HG03097 (cell line): ENCODE results near the gene SF3B3.
A peak's percentile ranks its signal among the peaks of the same experiment; 100 is the strongest.

Experiments used
- ATAC-seq: cut with Tn5 transposase; IDR thresholded peaks from one replicate; pipeline ENCODE4 v1.9.1; 2021; ENCODE audit not compliant: unreplicated experiment, low FRiP score

SF3B3 gene

GRCh38 chr16:70523743-70524398 lies at the start of gene SF3B3:
TSS of gene SF3B3 (plus strand) at chr16:70523816. CDS start at chr16:70526657, 2,841 bp downstream.
- peak; percentile 51 for ATAC-seq

DNA sequence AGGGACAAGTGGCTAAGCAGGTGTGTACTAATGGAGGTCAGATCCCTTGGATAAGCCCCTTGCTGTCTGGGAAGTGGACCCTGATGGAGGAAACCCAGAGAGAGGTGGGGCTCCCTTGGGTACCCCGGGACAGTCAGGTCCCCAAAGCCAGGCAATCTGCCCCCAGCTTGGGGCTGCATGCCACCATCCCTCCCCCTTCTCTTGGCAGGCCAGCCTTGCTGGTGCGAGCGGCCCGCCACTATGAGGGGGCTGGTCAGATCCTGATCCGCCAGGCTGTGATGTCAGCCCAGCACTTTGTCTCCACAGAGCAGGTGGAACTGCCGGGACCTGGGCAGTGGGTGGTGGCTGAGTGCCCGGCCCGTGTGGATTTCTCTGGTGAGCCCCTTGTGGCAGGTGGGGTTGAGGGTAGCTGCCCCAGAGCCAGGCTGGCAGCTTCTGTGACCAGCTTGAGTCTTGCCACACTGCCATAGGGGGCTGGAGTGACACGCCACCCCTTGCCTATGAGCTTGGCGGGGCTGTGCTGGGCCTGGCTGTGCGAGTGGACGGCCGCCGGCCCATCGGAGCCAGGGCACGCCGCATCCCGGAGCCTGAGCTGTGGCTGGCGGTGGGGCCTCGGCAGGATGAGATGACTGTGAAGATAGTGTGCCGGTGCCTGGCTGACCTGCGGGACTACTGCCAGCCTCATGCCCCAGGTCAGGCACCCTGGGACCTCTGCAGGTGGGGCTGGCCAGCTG lies 49.1 kb upstream of the SF3B3 start:
- no peak for ATAC-seq

GRCh38 chr16:70475054-70475871 lies 48.4 kb upstream of the SF3B3 start:
- no peak for ATAC-seq

GRCh38 chr16:70476272-70477020 lies 47.2 kb upstream of the SF3B3 start:
- ATAC-seq, result peak; percentile 76

DNA sequence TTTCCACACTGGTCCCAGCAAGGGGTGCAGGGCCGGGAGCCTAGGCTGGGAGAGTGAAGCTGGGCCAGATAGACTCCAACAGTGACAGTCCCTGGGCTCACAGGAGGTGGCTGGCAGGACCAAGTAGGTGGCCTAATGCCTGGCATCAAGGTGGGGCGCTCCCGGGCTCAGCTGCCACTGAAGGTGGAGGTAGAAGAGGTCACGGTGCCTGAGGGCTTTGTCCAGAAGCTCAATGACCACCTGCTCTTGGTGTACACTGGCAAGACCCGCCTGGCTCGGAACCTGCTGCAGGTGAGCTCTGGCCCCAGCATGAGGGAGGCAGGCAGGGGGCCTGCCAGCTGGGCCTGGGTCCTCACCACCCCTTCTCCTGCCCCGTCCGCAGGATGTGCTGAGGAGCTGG lies 45.4 kb upstream of the SF3B3 start:
- no peak for ATAC-seq

- ATAC-seq, result no peak
Observed at GRCh38 chr16:70478912-70479341, 44.7 kb upstream of the SF3B3 start.

DNA sequence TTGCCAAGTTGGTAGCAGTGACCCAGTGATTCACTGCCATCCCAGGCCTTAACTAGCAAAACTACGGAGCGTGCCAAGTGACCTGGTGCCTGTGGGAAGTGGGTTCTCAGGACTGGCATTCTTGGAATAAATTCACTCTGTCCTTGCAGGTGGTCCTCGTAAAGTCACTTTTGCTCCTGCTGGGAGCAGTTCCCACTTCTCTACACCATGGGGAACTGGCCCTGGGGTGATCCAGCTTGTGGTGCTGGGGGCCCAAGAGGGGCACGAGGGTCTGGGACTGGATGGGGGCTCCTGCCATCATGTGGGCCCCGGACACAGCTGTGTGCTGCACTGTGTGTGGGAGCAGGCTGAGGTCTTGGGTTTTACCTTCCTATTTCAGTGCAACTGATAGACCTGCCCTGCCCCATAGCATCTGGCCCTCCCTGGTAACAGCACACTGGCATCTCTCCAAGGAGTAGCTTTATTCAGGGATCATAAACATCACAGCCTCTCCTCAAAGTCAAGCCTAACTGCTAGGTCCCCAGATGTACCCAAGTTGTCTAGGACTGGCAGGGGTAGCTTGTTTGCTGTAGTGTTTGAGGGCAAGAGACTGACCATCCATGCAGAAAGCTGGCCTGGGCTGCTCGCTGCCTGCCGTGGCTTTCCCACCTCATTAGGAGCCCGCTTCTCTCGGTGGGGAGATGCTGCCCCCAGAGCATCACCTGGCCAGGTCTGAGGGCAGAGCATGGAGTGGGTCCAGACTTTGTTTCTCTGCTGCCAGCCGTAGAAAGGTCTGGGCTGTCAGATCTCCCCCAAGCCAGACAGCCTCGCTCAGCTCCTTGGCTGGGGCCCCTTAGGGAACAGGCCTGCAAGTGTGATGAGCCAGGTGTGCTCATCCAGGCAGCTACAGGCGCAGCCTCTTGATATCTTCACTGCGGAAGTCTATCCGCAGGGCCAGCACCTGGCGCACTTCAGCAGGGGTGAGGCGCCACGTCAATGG lies 43.2 kb upstream of the SF3B3 start:
- no peak for ATAC-seq

DNA sequence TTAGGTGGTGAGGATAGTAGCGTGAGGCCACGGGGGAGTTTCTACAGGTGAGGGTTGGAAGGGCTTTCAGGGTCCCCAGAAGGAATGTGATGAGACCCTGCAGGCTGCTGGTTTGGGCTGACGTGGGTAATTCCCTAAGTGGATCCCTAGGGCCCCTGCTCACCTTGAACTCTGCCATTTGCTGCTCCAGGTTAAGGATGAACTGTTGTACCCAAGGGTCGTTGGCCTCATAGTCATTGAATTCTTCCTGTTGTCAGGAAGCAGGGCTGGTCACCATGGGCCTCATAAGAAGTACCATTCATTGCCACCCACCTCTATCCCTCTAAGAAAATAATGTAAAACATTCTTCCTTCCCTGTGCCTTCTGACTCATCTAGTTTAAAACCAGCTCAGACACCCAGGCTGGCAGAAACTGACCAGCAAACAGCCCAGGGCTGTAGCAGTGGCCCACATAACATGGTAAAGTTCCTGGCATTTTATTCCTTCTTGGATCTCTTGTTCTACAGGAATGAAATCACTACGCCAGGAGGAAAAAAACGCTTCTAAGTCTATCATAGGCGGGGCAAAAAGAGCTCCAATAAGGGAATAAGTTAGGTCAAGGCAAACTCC lies 41.6 kb upstream of the SF3B3 start:
- no peak for ATAC-seq

- ATAC-seq, result no peak
Observed at GRCh38 chr16:70482624-70483023, 41.0 kb upstream of the SF3B3 start.

GRCh38 chr16:70483426-70483825 lies 40.2 kb upstream of the SF3B3 start:
- ATAC-seq, result no peak

- no peak for ATAC-seq
Observed at GRCh38 chr16:70484867-70485266, 38.7 kb upstream of the SF3B3 start.

DNA sequence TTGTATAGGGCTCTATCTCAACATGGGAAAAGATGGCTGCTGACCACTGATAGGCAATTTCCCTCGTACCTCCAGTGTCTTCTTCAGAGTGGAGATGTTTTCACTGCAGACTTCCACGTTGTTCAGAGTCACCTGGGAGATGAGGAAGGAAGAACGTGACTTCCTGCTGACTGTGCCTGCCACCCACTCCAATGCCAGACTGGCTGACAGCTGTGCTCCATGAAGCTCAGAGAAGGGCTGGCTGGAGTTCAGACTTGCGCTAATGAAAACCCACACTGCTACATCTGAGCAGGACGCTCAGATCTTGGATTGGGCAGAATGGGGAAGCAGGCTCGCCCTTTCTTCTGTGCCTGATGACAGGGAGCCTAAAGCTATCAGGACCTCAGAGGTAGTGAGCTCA lies 33.4 kb upstream of the SF3B3 start:
- no peak for ATAC-seq

- ATAC-seq, result no peak
Observed at GRCh38 chr16:70493802-70494201, 29.8 kb upstream of the SF3B3 start.

- ATAC-seq, result no peak
Observed at GRCh38 chr16:70494202-70494770, 29.3 kb upstream of the SF3B3 start.

DNA sequence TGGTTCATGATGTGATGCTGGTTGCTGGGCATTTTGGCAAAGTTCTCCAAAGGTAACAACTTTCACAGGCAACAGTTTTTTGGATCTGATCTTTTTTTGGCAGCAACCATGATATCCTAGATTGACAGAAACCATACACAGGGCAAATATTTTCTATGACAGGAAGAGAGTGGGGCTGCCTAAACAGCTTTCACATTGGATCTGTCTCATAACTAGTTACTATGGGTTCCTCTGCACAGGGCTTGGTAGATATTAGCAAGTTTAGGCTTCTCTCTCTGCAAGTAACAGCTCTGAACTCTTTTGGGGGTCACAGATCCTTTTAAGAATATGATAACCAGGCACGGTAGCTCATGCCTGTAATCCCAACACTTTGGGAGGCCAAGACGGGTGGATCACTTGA lies 28.8 kb upstream of the SF3B3 start:
- ATAC-seq, result no peak

DNA sequence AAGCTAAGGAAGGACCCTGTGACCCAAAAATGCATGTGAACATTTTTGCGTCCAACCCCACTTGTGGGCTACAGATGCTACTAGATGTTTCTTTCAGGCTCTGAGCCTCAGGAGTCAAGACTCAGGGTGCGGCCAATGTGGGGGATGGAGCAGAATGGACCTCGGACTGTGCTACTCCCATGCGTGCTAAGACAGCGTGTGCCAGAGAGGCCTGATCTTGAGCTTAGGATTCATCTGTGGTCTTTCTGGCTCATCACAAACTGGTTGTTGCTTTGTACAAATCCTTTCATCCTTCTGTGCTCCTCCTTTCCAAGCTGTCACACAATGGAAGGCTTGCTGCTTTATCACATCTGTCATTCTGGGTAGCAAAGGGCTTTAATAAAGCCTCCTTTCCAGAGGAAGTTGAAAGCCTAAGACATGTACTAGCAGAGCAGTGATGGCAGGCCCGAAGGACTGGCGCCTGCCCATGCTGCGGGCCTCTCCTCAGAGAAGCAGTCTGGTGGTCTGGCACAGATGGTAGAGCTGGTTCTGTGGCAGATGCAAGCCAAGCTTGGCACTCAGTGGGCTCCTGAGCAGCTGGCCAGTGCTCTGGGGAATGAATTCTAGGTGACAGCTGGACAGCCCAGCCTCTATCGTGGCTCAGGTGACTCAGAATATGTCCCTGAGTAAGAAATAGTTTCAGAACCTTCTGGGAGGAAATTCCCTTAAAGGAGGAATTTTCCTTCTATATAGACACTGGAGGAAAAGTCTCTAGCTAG lies 28.0 kb upstream of the SF3B3 start:
- no peak for ATAC-seq

DNA sequence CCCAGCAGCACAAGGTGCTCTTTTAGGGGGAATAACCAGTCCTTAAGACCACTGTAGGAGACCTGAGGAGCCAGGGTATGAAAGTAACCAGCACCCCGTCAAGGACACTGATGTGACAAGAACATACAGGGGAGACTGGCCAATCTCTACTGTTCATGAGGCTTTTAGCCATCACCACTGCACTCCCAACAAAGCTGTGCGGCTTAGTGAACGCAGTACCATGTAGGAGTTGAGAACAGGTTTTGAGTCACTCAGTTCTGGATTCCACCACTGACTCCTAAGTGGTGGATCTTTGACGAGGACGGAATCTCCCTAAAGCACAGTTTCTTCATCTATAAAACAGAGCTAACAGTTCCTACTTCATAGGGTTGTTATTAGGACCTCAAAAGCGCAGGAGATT lies 27.1 kb upstream of the SF3B3 start:
- ATAC-seq, result no peak

GRCh38 chr16:70508752-70509151 lies 14.9 kb upstream of the SF3B3 start:
- ATAC-seq, result no peak
